HCT116 (cell line): Measurements from ENCODE around the gene HYAL1. TPM values are rescaled to one million over a fixed set of nuclear protein-coding genes. Genes with fewer than 3 reads are reported as not detected.

Source experiments
- ATAC-seq: fragments of 200-7000 bp; cut with Tn5 transposase; 2 replicates; pipeline ENCODE4 v1.9.1; 2020; ENCODE audit warnings: mild to moderate bottlenecking, moderate library complexity
- BruUV-seq: library from RNA; stranded (reverse); fragments of 400-500 nt; replicated peaks from 2 replicates; lab custom pipeline; 2021; lab: Mats Ljungman, UMichigan
- CTCF ChIA-PET: fragments of 300-600 bp; sonication (Branson Sonifier 250); formaldehyde crosslinking; loops from one replicate; lab custom pipeline; 2021; ENCODE audit warnings: antibody characterized with exemption; lab: Charles Lee
- POLR2A ChIA-PET: fragments of 300-600, 350-600 bp; sonication (Branson Sonifier 250); formaldehyde crosslinking; loops from one replicate; lab custom pipeline; 2021; ENCODE audit warnings: antibody characterized with exemption; lab: Charles Lee
- RAD21 ChIA-PET, 2 experiments: fragments of 300-600 bp; sonication (Branson Sonifier 250); formaldehyde crosslinking; loops; one replicate each; lab custom pipeline; 2023; ENCODE audit warnings: low total read pairs in 2 of 2; ENCODE audit not compliant: uncharacterized antibody in 2 of 2, unreplicated experiment in 2 of 2, low non-redundant PET in 1 of 2; lab: Charles Lee
- DNase-seq: peaks from one replicate; pipeline ENCODE4 v3.0.0-alpha.2; 2010; ENCODE audit warnings: low read depth, low spot score
- H2AFZ ChIP-seq: fragments of 200-600 bp; shearing (Covaris generic), sonication (generic); 2 replicates; pipeline ENCODE4 v1.6.1; 2017; ENCODE audit warnings: low read depth, mixed run types, mixed read lengths, antibody characterized with exemption, low read length; ENCODE audit not compliant: poor library complexity, severe bottlenecking
- H3K27ac ChIP-seq: 2 replicates; pipeline ENCODE4 v1.5.1; 2012; ENCODE audit warnings: low read depth, low read length
- H3K27me3 ChIP-seq: fragments of 200-600 bp; sonication (generic); 2 replicates; pipeline ENCODE4 v1.6.1; 2016; ENCODE audit warnings: mixed run types, low read length, mixed read lengths; ENCODE audit not compliant: insufficient read depth
- H3K36me3 ChIP-seq, 2 experiments: fragments of 200-500 bp in 1 of 2; fragments of 200-600 bp in 1 of 2; sonication (Bioruptor generic) in 1 of 2; sonication (generic) in 1 of 2; 2 replicates each; pipeline versions ENCODE4 v1.5.1 to v1.6.1; 2014 to 2016; ENCODE audit warnings: low read length in 2 of 2, inconsistent platforms in 1 of 2, mixed read lengths in 1 of 2, mixed run types in 1 of 2; ENCODE audit not compliant: insufficient read depth in 2 of 2, control insufficient read depth in 1 of 2
- H3K4me1 ChIP-seq, 2 experiments: fragments of 200-600 bp in 1 of 2; sonication (generic) in 1 of 2; 2 replicates each; pipeline versions ENCODE4 v1.5.1 to v1.6.1; 2012 to 2017; ENCODE audit warnings: low read length in 2 of 2, inconsistent platforms in 1 of 2, mild to moderate bottlenecking in 1 of 2, mixed read lengths in 1 of 2, mixed run types in 1 of 2, moderate library complexity in 1 of 2; ENCODE audit not compliant: insufficient read depth in 2 of 2, control insufficient read depth in 1 of 2
- H3K4me2 ChIP-seq: fragments of 200-600 bp; sonication (generic); 2 replicates; pipeline ENCODE4 v1.6.1; 2017; ENCODE audit warnings: mixed run types, low read length, mixed read lengths
- H3K4me3 ChIP-seq, 2 experiments: fragments of 200-600 bp in 1 of 2; sonication (generic) in 1 of 2; replicated peaks in 1 of 2; 2 replicates each; pipeline ENCODE4 v1.5.1; 2011 to 2016; ENCODE audit warnings: low read length in 2 of 2, control low read depth in 1 of 2, low read depth in 1 of 2, mild to moderate bottlenecking in 1 of 2, mixed read lengths in 1 of 2, mixed run types in 1 of 2
- H3K79me2 ChIP-seq: fragments of 200-600 bp; sonication (generic); 2 replicates; pipeline ENCODE4 v1.6.1; 2017; ENCODE audit warnings: mild to moderate bottlenecking, mixed run types, low read length, moderate library complexity, mixed read lengths; ENCODE audit not compliant: insufficient read depth
- H3K9ac ChIP-seq: fragments of 200-600 bp; sonication (generic); 2 replicates; pipeline ENCODE4 v1.6.1; 2016; ENCODE audit warnings: low read length, mixed read lengths
- H3K9me2 ChIP-seq: fragments of 200-600 bp; sonication (generic), shearing (Covaris generic); 2 replicates; pipeline ENCODE4 v1.6.1; 2017; ENCODE audit warnings: mixed run types, mild to moderate bottlenecking, moderate library complexity; ENCODE audit not compliant: insufficient read depth
- H3K9me3 ChIP-seq, 2 experiments: fragments of 200-500 bp in 1 of 2; fragments of 200-600 bp in 1 of 2; sonication (Bioruptor generic) in 1 of 2; sonication (generic) in 1 of 2; 2 replicates each; pipeline ENCODE4 v1.6.1; 2014 to 2017; ENCODE audit warnings: low read length in 2 of 2, mixed read lengths in 2 of 2, inconsistent platforms in 1 of 2, low read depth in 1 of 2, mild to moderate bottlenecking in 1 of 2, mixed run types in 1 of 2, moderate library complexity in 1 of 2; ENCODE audit not compliant: control insufficient read depth in 1 of 2, insufficient read depth in 1 of 2
- H4K20me1 ChIP-seq: fragments of 200-600 bp; sonication (generic), shearing (Covaris generic); 2 replicates; pipeline ENCODE4 v1.6.1; 2017; ENCODE audit warnings: mixed run types, mild to moderate bottlenecking, moderate library complexity; ENCODE audit not compliant: insufficient read depth
- ATF3 ChIP-seq: IDR thresholded peaks from 2 replicates; pipeline ENCODE4 v1.6.1; 2012
- CEBPB ChIP-seq: IDR thresholded peaks from 2 replicates; pipeline ENCODE4 v1.6.1; 2012; ENCODE audit warnings: low read depth
- CTCF ChIP-seq, 3 experiments: fragments of 200-600 bp in 1 of 3; sonication (generic) in 1 of 3; IDR thresholded peaks in 2 of 3; conservative IDR thresholded peaks in 1 of 3; 2 replicates each; pipeline ENCODE4 v1.5.1; 2012 to 2017; ENCODE audit warnings: low read depth in 2 of 3, low read length in 2 of 3, antibody characterized with exemption in 1 of 3, borderline replicate concordance in 1 of 3, control low read depth in 1 of 3, mild to moderate bottlenecking in 1 of 3, mixed read lengths in 1 of 3, mixed run types in 1 of 3, moderate library complexity in 1 of 3; ENCODE audit not compliant: insufficient read depth in 1 of 3
- EGR1 ChIP-seq: IDR thresholded peaks from 2 replicates; pipeline ENCODE4 v1.6.1; 2012; ENCODE audit warnings: low read depth
- POLR2A ChIP-seq: IDR thresholded peaks from 2 replicates; pipeline ENCODE4 v1.7.0; 2011; ENCODE audit warnings: borderline replicate concordance; ENCODE audit not compliant: insufficient read depth, insufficient read length; ENCODE audit errors: extremely low read depth
- REST ChIP-seq: IDR thresholded peaks from 2 replicates; pipeline ENCODE4 v1.6.1; 2012; ENCODE audit warnings: low read depth
- SRF ChIP-seq: IDR thresholded peaks from 2 replicates; pipeline ENCODE4 v1.6.1; 2012; ENCODE audit warnings: low read depth
- ZNF274 ChIP-seq: fragments of 200-500 bp; sonication (Bioruptor generic); IDR thresholded peaks from 2 replicates; pipeline ENCODE4 v1.6.1; 2014; ENCODE audit warnings: mild to moderate bottlenecking, low read depth, low read length, inconsistent platforms
- intact Hi-C: fragments of 100-400 bp; cut with micrococcal nuclease; formaldehyde crosslinking; loops from 2 replicates; pipeline ENCODE4 v1.10.0; 2022
- total RNA-seq: library from RNA; stranded (reverse); gene quantifications from one replicate; pipeline ENCODE4 v1.2.1, GENCODE V29; 2021; ENCODE audit not compliant: unreplicated experiment

HYAL1 gene
- total RNA-seq, 1 experiment from 2014 or later = 6.1 TPM

- no peak for TF ChIP-seq CTCF (IDR thresholded peaks at IDR 0.05 in 2 of 3, conservative IDR thresholded peaks at IDR 0.05 in 1 of 3; ENCODE audit: borderline replicate concordance in 1 of 3, insufficient read depth in 1 of 3, low read depth in 2 of 3, low read length in 2 of 3)
- TF ChIP-seq POLR2A = no peak
- TF ChIP-seq SRF = no peak
- TF ChIP-seq EGR1 = no peak
- TF ChIP-seq ATF3 = no peak
- TF ChIP-seq, all 23 proteins: peak for 0
Measured at GRCh38 chr3:50264383-50264963, 38.9 kb downstream of the HYAL1 start (continued).

GRCh38 chr3:50263478-50264382, 39.6 kb downstream of the HYAL1 start:
- DNase-seq (no peak), ATAC-seq (no peak)
- Histone ChIP-seq H3K9me3 (no peaks in the 10 kb centered on the region), H3K79me2 (no peaks in the 10 kb centered on the region), H3K4me3 (peak overlapping the region; percentile 16 to 36), H3K27me3 (no peaks in the 10 kb centered on the region), H3K4me2 (peak overlapping the region; percentile 80), H4K20me1 (no peaks in the 10 kb centered on the region), H3K36me3 (no peaks in the 10 kb centered on the region), H2AFZ (no peak overlapping the region), H3K9me2 (no peaks in the 10 kb centered on the region), H3K4me1 (peaks cover 66 to 95% of the 10 kb centered on the region in 2 experiments), H3K27ac (peak overlapping the region; percentile 86), H3K9ac (peak overlapping the region; percentile 62)
- no TSS peak for BruUV-seq
- TF ChIP-seq ATF3 (no peak), ZNF274 (no peak), REST (no peak), CEBPB (no peak)
- ChIA-PET RAD21 (no interaction called here), POLR2A (interaction anchor here (0.9 to 2.5 kb wide), 5 partner anchors 16 to 35 kb away, joined by 3 to 9 read pairs (median 4); partner anchors contain the start of genes GNAI2, HYAL3, LSMEM2 and NAA80), CTCF (interaction anchor here (0.6 to 2.9 kb wide), 6 partner anchors 17 to 84 kb away, joined by 3 to 23 read pairs (median 6); partner anchors contain the start of gene HYAL1)
- intact Hi-C loops = no loop called here
